ENCODE data around the gene SHROOM3.
"Not testable (repeated sequence)": the region's sequence is repeated elsewhere in the genome, so short reads cannot be mapped to it uniquely, and the experiment has no call there.

Gene SHROOM3

DNA sequence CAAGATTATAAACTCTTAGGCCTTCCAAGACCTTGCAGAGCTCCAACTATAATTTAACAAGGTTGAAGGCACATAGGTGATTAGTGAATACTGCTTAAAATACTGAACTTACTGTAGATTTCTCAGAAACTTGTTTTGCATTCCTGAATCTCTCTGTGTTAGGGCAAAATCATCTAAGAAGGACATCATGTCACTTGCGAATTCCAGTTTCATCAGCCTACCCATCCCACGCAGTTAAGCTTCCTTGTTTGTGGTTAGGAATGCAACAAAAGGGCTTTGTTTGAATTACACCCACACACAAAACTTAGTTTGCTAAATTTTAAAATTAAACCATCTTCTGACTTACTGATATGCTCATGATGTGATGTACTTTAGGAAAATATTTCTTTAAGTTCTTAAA, 288.9 kb downstream of the SHROOM3 start:
- no peak overlapping the region for H3K4me3 ChIP-seq (ENCODE audit: low read length)
- H3K9me3 ChIP-seq (ENCODE audit: control insufficient read depth, low read length), result no peaks in the 10 kb centered on the region
- no peaks in the 10 kb centered on the region for H3K27me3 ChIP-seq (ENCODE audit: control insufficient read depth, insufficient read depth, low read length)
- no peak overlapping the region for H3K9ac ChIP-seq (ENCODE audit: low read length)
- H3K36me3 ChIP-seq (ENCODE audit: control insufficient read depth, insufficient read depth, low read length), result no peaks in the 10 kb centered on the region
- H3K4me1 ChIP-seq (ENCODE audit: control insufficient read depth, insufficient read depth, low read length), result peaks cover 10% of the 10 kb centered on the region

DNA sequence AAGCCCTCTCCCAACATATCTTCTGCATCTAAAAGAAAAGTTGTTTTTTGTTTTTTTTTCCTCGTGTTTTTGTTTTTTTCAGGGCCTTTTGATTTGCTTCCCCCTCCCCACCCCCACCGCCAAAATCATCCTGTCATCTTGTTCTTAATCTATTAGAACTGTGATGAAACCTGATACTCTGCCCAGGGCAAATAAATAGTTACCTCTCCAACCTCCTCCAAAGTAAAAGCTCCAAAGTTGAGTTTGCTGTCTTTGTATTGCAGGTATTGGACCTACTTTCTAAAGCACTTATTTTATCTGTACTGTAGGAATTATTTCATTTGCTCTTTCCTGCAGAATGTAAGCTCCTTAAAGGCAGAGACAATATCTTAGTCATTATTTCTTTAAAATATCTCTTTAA, 290.0 kb downstream of the SHROOM3 start:
- H3K4me3 ChIP-seq (ENCODE audit: low read length), result no peak overlapping the region
- H3K36me3 ChIP-seq (ENCODE audit: control insufficient read depth, insufficient read depth, low read length), result no peaks in the 10 kb centered on the region
- no peaks in the 10 kb centered on the region for H3K27me3 ChIP-seq (ENCODE audit: control insufficient read depth, insufficient read depth, low read length)
- peaks cover 10% of the 10 kb centered on the region for H3K4me1 ChIP-seq (ENCODE audit: control insufficient read depth, insufficient read depth, low read length)
- H3K9ac ChIP-seq (ENCODE audit: low read length), result no peak overlapping the region
- no peaks in the 10 kb centered on the region for H3K9me3 ChIP-seq (ENCODE audit: control insufficient read depth, low read length)

DNA sequence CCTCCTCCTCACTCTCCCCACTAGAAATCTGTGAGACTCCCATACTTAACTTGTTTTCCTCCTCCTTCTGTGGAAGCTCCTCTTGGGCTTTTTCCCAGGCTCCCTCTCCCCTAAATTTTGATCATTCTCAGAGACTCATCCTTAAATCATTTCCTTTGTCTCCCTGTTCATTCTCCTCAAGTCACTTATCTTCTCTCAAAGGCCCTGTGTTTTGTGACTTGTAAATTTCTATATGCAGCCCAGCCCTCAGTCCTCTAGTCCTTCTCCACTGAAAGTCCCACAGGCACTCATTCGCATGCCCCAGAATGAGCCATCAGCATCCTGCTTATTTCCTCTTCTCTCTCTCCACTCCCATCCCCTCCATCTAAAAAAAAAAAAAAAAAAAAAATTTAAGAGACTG, 291.1 kb downstream of the SHROOM3 start:
- H3K27me3 ChIP-seq (ENCODE audit: control insufficient read depth, insufficient read depth, low read length), result no peaks in the 10 kb centered on the region
- no peak overlapping the region for H3K9ac ChIP-seq (ENCODE audit: low read length)
- no peaks in the 10 kb centered on the region for H3K9me3 ChIP-seq (ENCODE audit: control insufficient read depth, low read length)
- no peak overlapping the region for H3K4me3 ChIP-seq (ENCODE audit: low read length)
- peaks cover 10% of the 10 kb centered on the region for H3K4me1 ChIP-seq (ENCODE audit: control insufficient read depth, insufficient read depth, low read length)
- no peaks in the 10 kb centered on the region for H3K36me3 ChIP-seq (ENCODE audit: control insufficient read depth, insufficient read depth, low read length)

GRCh38 chr4:76726631-76727030, 291.6 kb downstream of the SHROOM3 start:
- H3K4me3 ChIP-seq (ENCODE audit: low read length), result no peak overlapping the region
- H3K27me3 ChIP-seq (ENCODE audit: control insufficient read depth, insufficient read depth, low read length), result no peaks in the 10 kb centered on the region
- no peaks in the 10 kb centered on the region for H3K36me3 ChIP-seq (ENCODE audit: control insufficient read depth, insufficient read depth, low read length)
- no peaks in the 10 kb centered on the region for H3K9me3 ChIP-seq (ENCODE audit: control insufficient read depth, low read length)
- no peak overlapping the region for H3K9ac ChIP-seq (ENCODE audit: low read length)
- peaks cover 10% of the 10 kb centered on the region for H3K4me1 ChIP-seq (ENCODE audit: control insufficient read depth, insufficient read depth, low read length)

- not testable (repeated sequence) for H3K27me3 ChIP-seq (ENCODE audit: control insufficient read depth, insufficient read depth, low read length); H3K4me3 ChIP-seq (ENCODE audit: low read length); H3K9ac ChIP-seq (ENCODE audit: low read length); H3K9me3 ChIP-seq (ENCODE audit: control insufficient read depth, low read length); H3K36me3 ChIP-seq (ENCODE audit: control insufficient read depth, insufficient read depth, low read length)
- H3K4me1 ChIP-seq (ENCODE audit: control insufficient read depth, insufficient read depth, low read length), result peaks cover 19% of the 10 kb centered on the region
These were observed 292.9 kb downstream of the SHROOM3 start for GRCh38 chr4:76727934-76728333.

GRCh38 chr4:76729460-76729859, 294.4 kb downstream of the SHROOM3 start:
- Histone ChIP-seq H3K36me3 (ENCODE audit: control insufficient read depth, insufficient read depth, low read length) (no peaks in the 10 kb centered on the region), H3K9me3 (ENCODE audit: control insufficient read depth, low read length) (no peaks in the 10 kb centered on the region), H3K4me1 (ENCODE audit: control insufficient read depth, insufficient read depth, low read length) (peaks cover 10% of the 10 kb centered on the region), H3K4me3 (ENCODE audit: low read length) (no peak overlapping the region), H3K27me3 (ENCODE audit: control insufficient read depth, insufficient read depth, low read length) (no peaks in the 10 kb centered on the region), H3K9ac (ENCODE audit: low read length) (no peak overlapping the region)

GRCh38 chr4:76729980-76730379, 295.0 kb downstream of the SHROOM3 start:
- Histone ChIP-seq H3K36me3 (ENCODE audit: control insufficient read depth, insufficient read depth, low read length) (no peaks in the 10 kb centered on the region), H3K9ac (ENCODE audit: low read length) (no peak overlapping the region), H3K4me3 (ENCODE audit: low read length) (no peak overlapping the region), H3K9me3 (ENCODE audit: control insufficient read depth, low read length) (no peaks in the 10 kb centered on the region), H3K27me3 (ENCODE audit: control insufficient read depth, insufficient read depth, low read length) (no peaks in the 10 kb centered on the region), H3K4me1 (ENCODE audit: control insufficient read depth, insufficient read depth, low read length) (peaks cover 10% of the 10 kb centered on the region)

GRCh38 chr4:76732246-76732645, 297.2 kb downstream of the SHROOM3 start:
- Histone ChIP-seq H3K4me1 (ENCODE audit: control insufficient read depth, insufficient read depth, low read length) (peaks cover 10% of the 10 kb centered on the region), H3K9me3 (ENCODE audit: control insufficient read depth, low read length) (no peaks in the 10 kb centered on the region), H3K36me3 (ENCODE audit: control insufficient read depth, insufficient read depth, low read length) (no peaks in the 10 kb centered on the region), H3K27me3 (ENCODE audit: control insufficient read depth, insufficient read depth, low read length) (no peaks in the 10 kb centered on the region), H3K4me3 (ENCODE audit: low read length) (no peak overlapping the region), H3K9ac (ENCODE audit: low read length) (no peak overlapping the region)

DNA sequence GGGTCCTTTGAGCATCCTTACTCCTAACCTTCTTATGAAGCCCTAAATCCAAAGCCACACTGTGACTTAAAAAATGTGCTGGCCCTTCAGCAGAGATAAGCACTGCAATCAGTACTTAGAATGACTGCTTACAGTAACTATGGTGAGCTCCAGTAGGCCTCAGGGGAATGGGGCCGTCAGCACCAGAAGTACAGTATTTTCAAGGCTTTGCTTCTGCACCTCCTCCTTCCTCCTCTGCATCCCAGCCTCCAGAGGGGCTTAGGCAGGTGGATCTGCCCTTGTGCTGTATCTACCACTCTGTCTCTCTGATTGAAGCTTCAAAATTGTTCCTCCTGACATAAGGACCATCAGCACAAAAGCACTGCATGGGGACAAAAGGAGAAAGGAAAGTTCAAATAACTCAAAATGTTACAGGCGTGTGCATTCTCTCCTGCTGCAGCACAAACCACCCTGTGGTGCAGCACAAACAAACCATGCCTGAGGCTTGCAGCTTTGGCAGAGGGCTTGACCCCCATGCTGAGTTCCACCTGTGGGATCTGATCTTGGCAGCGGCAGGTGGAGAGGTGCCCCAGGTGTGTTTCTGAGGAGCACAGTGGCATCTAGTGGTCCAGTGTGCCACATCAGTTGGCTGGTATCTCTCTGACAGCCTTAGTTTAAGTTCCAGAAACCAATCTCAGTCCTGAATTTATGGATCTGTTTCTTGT, 298.2 kb downstream of the SHROOM3 start:
- no peak overlapping the region for H3K4me3 ChIP-seq (ENCODE audit: low read length)
- H3K27me3 ChIP-seq (ENCODE audit: control insufficient read depth, insufficient read depth, low read length), result no peaks in the 10 kb centered on the region
- no peaks in the 10 kb centered on the region for H3K9me3 ChIP-seq (ENCODE audit: control insufficient read depth, low read length)
- H3K4me1 ChIP-seq (ENCODE audit: control insufficient read depth, insufficient read depth, low read length), result peaks cover 15% of the 10 kb centered on the region
- no peak overlapping the region for H3K9ac ChIP-seq (ENCODE audit: low read length)
- H3K36me3 ChIP-seq (ENCODE audit: control insufficient read depth, insufficient read depth, low read length), result no peaks in the 10 kb centered on the region

GRCh38 chr4:76736414-76736813, 301.4 kb downstream of the SHROOM3 start:
- Histone ChIP-seq H3K27me3 (ENCODE audit: control insufficient read depth, insufficient read depth, low read length) (no peaks in the 10 kb centered on the region), H3K4me3 (ENCODE audit: low read length) (no peak overlapping the region), H3K4me1 (ENCODE audit: control insufficient read depth, insufficient read depth, low read length) (peaks cover 23% of the 10 kb centered on the region), H3K9me3 (ENCODE audit: control insufficient read depth, low read length) (no peaks in the 10 kb centered on the region), H3K9ac (ENCODE audit: low read length) (no peak overlapping the region), H3K36me3 (ENCODE audit: control insufficient read depth, insufficient read depth, low read length) (peaks cover 7% of the 10 kb centered on the region)

GRCh38 chr4:76737180-76737579, 302.2 kb downstream of the SHROOM3 start:
- no peak overlapping the region for H3K4me3 ChIP-seq (ENCODE audit: low read length)
- peaks cover 17% of the 10 kb centered on the region for H3K4me1 ChIP-seq (ENCODE audit: control insufficient read depth, insufficient read depth, low read length)
- no peaks in the 10 kb centered on the region for H3K27me3 ChIP-seq (ENCODE audit: control insufficient read depth, insufficient read depth, low read length)
- no peaks in the 10 kb centered on the region for H3K9me3 ChIP-seq (ENCODE audit: control insufficient read depth, low read length)
- H3K36me3 ChIP-seq (ENCODE audit: control insufficient read depth, insufficient read depth, low read length), result peaks cover 7% of the 10 kb centered on the region
- no peak overlapping the region for H3K9ac ChIP-seq (ENCODE audit: low read length)

DNA sequence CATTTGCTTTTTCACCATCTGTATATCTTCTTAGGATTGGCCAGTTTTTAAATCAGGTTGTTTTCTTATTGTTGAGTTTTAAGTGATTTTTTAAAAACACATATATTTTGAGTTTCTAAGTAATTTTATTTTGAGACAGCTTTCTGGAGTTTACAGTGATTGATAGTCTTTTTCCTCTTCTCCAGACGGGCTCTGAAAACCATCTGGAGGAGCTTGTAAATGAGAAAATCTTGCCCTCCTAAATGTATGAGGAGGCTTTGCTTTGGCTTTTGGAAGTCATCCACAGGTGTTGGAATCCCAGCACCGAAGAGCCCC, 302.7 kb downstream of the SHROOM3 start:
- peaks cover 13% of the 10 kb centered on the region for H3K4me1 ChIP-seq (ENCODE audit: control insufficient read depth, insufficient read depth, low read length)
- H3K4me3 ChIP-seq (ENCODE audit: low read length), result no peak overlapping the region
- H3K36me3 ChIP-seq (ENCODE audit: control insufficient read depth, insufficient read depth, low read length), result peaks cover 7% of the 10 kb centered on the region
- no peak overlapping the region for H3K9ac ChIP-seq (ENCODE audit: low read length)
- no peaks in the 10 kb centered on the region for H3K9me3 ChIP-seq (ENCODE audit: control insufficient read depth, low read length)
- H3K27me3 ChIP-seq (ENCODE audit: control insufficient read depth, insufficient read depth, low read length), result no peaks in the 10 kb centered on the region
